ENCODE data around the gene DDX50. TPM values are rescaled to one million over a fixed set of nuclear protein-coding genes. Genes with fewer than 3 reads are reported as not detected.
A peak's percentile ranks its signal among the peaks of the same experiment; 100 is the strongest.

The DDX50 gene
- total and polyA plus RNA-seq, 8 donors: 25.8 to 71.1 (median 60.6) TPM

DNA sequence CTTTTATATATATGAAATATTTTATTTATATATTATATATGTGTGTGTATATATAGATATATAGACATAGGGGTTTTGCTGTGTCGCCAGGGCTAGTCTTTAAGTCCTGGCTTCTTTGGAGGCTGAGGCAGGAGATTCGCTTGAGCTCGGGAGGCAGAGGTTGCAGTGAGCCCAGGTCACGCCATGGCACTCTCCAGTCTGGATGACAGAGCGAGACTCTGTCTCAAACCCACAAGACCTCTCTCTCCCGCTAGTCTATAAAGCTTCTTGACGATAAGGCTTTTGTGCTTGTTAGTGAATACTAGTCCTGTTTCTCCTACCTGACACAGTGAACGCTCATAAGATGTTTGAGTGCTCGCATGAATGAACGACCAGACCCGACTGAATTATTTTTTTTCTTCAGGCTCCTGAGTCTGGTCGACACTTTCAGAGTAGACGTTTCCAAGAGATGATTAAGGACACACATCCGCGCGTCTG lies 54.3 kb downstream of the DDX50 start:
- H3K36me3 ChIP-seq: peaks cover 0 to 23% of the 10 kb centered on the region in 2 donors
- peak overlapping the region; percentile 80 to 99 for H3K4me3 ChIP-seq
- peaks cover 6 to 44% of the 10 kb centered on the region in 2 donors for H3K4me1 ChIP-seq
- peak in 1 of 4 donors; percentile 4 for DNase-seq
- no peaks in the 10 kb centered on the region for H3K9me3 ChIP-seq
- no peaks in the 10 kb centered on the region for H3K27me3 ChIP-seq
- ATAC-seq: no peak
- H3K27ac ChIP-seq: peak overlapping the region; percentile 65 to 97
- TF ChIP-seq, protein P1, sequence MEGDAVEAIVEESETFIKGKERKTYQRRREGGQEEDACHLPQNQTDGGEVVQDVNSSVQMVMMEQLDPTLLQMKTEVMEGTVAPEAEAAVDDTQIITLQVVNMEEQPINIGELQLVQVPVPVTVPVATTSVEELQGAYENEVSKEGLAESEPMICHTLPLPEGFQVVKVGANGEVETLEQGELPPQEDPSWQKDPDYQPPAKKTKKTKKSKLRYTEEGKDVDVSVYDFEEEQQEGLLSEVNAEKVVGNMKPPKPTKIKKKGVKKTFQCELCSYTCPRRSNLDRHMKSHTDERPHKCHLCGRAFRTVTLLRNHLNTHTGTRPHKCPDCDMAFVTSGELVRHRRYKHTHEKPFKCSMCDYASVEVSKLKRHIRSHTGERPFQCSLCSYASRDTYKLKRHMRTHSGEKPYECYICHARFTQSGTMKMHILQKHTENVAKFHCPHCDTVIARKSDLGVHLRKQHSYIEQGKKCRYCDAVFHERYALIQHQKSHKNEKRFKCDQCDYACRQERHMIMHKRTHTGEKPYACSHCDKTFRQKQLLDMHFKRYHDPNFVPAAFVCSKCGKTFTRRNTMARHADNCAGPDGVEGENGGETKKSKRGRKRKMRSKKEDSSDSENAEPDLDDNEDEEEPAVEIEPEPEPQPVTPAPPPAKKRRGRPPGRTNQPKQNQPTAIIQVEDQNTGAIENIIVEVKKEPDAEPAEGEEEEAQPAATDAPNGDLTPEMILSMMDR (IDR thresholded peaks at IDR 0.05): no peak
- intact Hi-C loops (cut with DNase I): no loop called here

DNA sequence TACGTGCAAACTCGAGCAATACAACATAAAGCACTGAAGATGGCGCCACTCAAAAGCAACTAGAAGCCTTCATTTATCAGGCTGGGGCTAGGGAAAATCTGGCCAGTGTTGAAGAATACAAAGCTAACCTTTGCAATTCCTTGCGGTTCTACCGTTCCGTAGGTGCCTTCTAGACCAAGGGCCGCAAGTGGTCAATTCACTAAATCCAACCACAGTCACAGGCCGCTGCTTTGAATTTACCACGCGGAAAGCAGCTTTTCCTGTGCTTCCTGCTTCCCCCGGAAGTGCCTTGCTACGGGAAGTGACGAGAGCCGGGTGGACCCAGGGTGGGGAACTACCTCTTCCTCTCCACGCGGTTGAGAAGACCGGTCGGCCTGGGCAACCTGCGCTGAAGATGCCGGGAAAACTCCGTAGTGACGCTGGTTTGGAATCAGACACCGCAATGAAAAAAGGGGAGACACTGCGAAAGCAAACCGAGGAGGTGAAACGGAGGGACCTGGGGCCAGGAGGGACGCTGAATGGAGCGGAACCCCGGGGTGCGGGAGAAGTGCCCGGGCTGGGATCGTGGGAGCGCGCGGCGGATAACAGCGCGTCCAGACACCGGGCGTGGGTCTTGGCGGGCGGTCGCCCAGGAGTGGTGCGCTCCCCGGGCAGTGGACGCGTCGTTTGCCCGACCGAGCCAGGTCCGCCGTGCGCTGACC lies 54.9 kb downstream of the DDX50 start, which contains the start of gene DDX21:
TSS of gene DDX21 (plus strand) at position 339 of the 701 bp plus-strand sequence. CDS start at position 395, 56 bp downstream.
- Histone ChIP-seq H3K9me3 (no peaks in the 10 kb centered on the region), H3K4me3 (peak within 1 kb of the TSS; percentile 80 to 99), H3K4me1 (peaks cover 6 to 49% of the 10 kb centered on the region in 2 donors), H3K27ac (peak within 1 kb of the TSS; percentile 65 to 97), H3K27me3 (no peaks in the 10 kb centered on the region), H3K36me3 (peaks cover 0 to 26% of the 10 kb centered on the region in 2 donors)
- DNase-seq: peak; percentile 89 to 96 (median 94)
- intact Hi-C loops (cut with DNase I): no loop called here
- peak; percentile 98 for ATAC-seq
- TF ChIP-seq, protein P1 (IDR thresholded peaks at IDR 0.05): peak; percentile 31 to 41

DNA sequence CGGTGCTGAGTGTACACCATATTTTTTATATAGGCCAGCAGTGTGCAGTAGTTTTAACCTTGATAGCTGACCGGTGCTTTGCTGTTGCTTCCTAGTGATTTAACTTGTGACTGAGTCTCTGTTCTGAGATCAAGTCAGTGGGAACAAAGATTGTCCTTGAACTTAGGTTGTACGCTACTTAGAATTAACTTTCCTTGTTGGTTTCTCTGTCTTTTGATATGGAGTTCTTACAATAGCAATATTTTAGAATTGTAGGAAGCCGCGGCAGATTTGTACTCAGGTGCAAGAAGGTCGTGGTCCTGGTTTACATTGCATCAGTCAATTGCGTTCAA lies 56.1 kb downstream of the DDX50 start:
- TF ChIP-seq, protein P1 (IDR thresholded peaks at IDR 0.05): no peak
- no peaks in the 10 kb centered on the region for H3K9me3 ChIP-seq
- H3K4me3 ChIP-seq: peak overlapping the region; percentile 80 to 99
- no peaks in the 10 kb centered on the region for H3K27me3 ChIP-seq
- intact Hi-C loops (cut with DNase I): no loop called here
- ATAC-seq: no peak
- H3K27ac ChIP-seq: peak overlapping the region; percentile 65 to 97
- no peak for DNase-seq
- H3K36me3 ChIP-seq: peaks cover 0 to 34% of the 10 kb centered on the region in 2 donors
- H3K4me1 ChIP-seq: peaks cover 6 to 53% of the 10 kb centered on the region in 2 donors

DNA sequence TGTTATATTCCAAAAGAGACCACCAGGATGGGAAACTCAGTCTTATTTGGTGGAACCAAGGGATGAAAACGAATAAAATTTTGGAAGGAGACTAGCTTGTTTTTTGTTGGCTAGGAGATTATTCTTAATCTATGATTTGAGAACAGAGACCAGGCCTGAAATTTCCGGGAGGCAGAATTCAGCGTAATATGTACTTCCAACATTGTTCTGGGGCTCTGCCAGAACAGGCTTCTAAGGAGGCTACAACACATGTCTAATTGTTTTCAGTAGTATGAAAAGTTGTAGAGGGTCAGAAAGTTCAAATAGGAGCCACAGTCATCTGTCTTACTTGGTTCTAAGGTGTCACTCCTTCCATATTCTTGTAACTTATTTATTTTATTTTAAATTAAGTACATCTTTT lies 56.5 kb downstream of the DDX50 start:
- Histone ChIP-seq H3K27ac (peak overlapping the region; percentile 65 to 97), H3K27me3 (no peaks in the 10 kb centered on the region), H3K4me1 (peaks cover 6 to 53% of the 10 kb centered on the region in 2 donors), H3K4me3 (peak overlapping the region in 1 of 2 donors; percentile 99), H3K36me3 (peaks cover 0 to 38% of the 10 kb centered on the region in 2 donors), H3K9me3 (no peaks in the 10 kb centered on the region)
- TF ChIP-seq, protein P1 (IDR thresholded peaks at IDR 0.05): no peak
- no peak for DNase-seq
- intact Hi-C loops (cut with DNase I): no loop called here
- no peak for ATAC-seq

DNA sequence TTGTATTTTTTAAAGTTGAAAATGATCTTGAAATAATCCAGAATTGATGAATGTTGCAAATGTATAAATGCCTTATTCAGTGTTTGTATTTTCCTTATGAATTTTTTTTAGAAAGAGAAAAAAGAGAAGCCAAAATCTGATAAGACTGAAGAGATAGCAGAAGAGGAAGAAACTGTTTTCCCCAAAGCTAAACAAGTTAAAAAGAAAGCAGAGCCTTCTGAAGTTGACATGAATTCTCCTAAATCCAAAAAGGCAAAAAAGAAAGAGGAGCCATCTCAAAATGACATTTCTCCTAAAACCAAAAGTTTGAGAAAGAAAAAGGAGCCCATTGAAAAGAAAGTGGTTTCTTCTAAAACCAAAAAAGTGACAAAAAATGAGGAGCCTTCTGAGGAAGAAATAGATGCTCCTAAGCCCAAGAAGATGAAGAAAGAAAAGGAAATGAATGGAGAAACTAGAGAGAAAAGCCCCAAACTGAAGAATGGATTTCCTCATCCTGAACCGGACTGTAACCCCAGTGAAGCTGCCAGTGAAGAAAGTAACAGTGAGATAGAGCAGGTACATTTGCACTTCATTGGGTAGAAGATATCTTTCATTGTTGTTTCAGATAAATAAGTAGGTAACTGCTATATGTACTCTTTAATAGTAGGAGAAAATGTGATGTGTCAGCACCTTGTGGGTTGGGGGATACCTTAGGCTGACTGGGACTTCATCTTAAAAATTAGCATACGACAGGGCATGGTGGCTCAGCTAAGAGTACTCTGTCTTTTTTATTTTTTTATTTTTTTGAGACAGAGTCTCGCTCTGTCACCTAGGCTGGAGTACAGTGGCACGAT lies 58.8 kb downstream of the DDX50 start:
- TF ChIP-seq, protein P1 (IDR thresholded peaks at IDR 0.05): no peak
- H3K4me3 ChIP-seq: no peak overlapping the region
- DNase-seq (no peak), ATAC-seq (no peak)
- H3K27me3 ChIP-seq: no peaks in the 10 kb centered on the region
- H3K36me3 ChIP-seq: peaks cover 0 to 60% of the 10 kb centered on the region in 2 donors
- H3K27ac ChIP-seq: peak overlapping the region in 1 of 2 donors; percentile 63
- intact Hi-C loops (cut with DNase I): no loop called here
- peaks cover 6 to 51% of the 10 kb centered on the region in 2 donors for H3K4me1 ChIP-seq
- H3K9me3 ChIP-seq: no peaks in the 10 kb centered on the region

Data from left lung (tissue), 10 donors.